Activated T-cell treated with anti-CD3 and anti-CD28 coated beads for 1 hour (primary cell): ENCODE data around the gene EML3.
"Not testable (repeated sequence)": the region's sequence is repeated elsewhere in the genome, so short reads cannot be mapped to it uniquely, and the experiment has no call there.

Source experiments
- DNase-seq: peaks from one replicate; pipeline ENCODE4 v3.0.0-alpha.2; 2020; ENCODE audit warnings: low read depth

EML3 gene

GRCh38 chr11:62570903-62571302 lies 41.7 kb downstream of the EML3 start:
- not testable (repeated sequence) for DNase-seq

- DNase-seq, result no peak
Observed at GRCh38 chr11:62569611-62570010, 43.0 kb downstream of the EML3 start.

GRCh38 chr11:62567018-62567633 lies 45.4 kb downstream of the EML3 start:
- no peak for DNase-seq

GRCh38 chr11:62566247-62566646 lies 46.3 kb downstream of the EML3 start:
- no peak for DNase-seq

- DNase-seq, result no peak
Observed at GRCh38 chr11:62565100-62565802, 47.3 kb downstream of the EML3 start.

GRCh38 chr11:62561677-62562230 lies 50.8 kb downstream of the EML3 start:
- not testable (repeated sequence) for DNase-seq

GRCh38 chr11:62560566-62561103 lies 51.9 kb downstream of the EML3 start:
- DNase-seq, result peak; percentile 78

GRCh38 chr11:62559626-62560025 lies 52.9 kb downstream of the EML3 start:
- DNase-seq, result not testable (repeated sequence)

- no peak for DNase-seq
Observed at GRCh38 chr11:62559204-62559603, 53.4 kb downstream of the EML3 start.

- DNase-seq, result no peak
Observed at GRCh38 chr11:62558669-62559068, 53.9 kb downstream of the EML3 start.

GRCh38 chr11:62556875-62557631 lies 55.5 kb downstream of the EML3 start:
- DNase-seq, result peak; percentile 33

- DNase-seq, result peak; percentile 70
Observed at GRCh38 chr11:62556108-62556874, 56.3 kb downstream of the EML3 start.

- no peak for DNase-seq
Observed at GRCh38 chr11:62555464-62556107, 57.0 kb downstream of the EML3 start.

GRCh38 chr11:62554387-62555167 lies 58.0 kb downstream of the EML3 start:
- DNase-seq, result no peak

- no peak for DNase-seq
Observed at GRCh38 chr11:62553839-62554361, 58.7 kb downstream of the EML3 start.

- peak; percentile 49 for DNase-seq
Observed at GRCh38 chr11:62553080-62553838, 59.3 kb downstream of the EML3 start.

- no peak for DNase-seq
Observed at GRCh38 chr11:62552485-62553079, 60.0 kb downstream of the EML3 start.
